ENCODE measurements around the gene ALK. TPM values are rescaled to one million over a fixed set of nuclear protein-coding genes. Genes with fewer than 3 reads are reported as not detected.
"Not testable (repeated sequence)": the region's sequence is repeated elsewhere in the genome, so short reads cannot be mapped to it uniquely, and the experiment has no call there.

Gene ALK
- total RNA-seq, 1 donor from 2014 or later = 0.16 TPM

GRCh38 chr2:29776406-29776805 lies 145.0 kb downstream of the ALK start:
- intact Hi-C loops (cut with DNase I) = no loop called here
- no peak for ATAC-seq (ENCODE audit: poor library complexity)

GRCh38 chr2:29775937-29776336 lies 145.4 kb downstream of the ALK start:
- DNase-seq = no peak
- no peak for ATAC-seq (ENCODE audit: poor library complexity)
- intact Hi-C loops (cut with DNase I) = no loop called here

More at GRCh38 chr2:29776406-29776805, 145.0 kb downstream of the ALK start:
- DNase-seq = no peak

GRCh38 chr2:29774624-29775023 lies 146.8 kb downstream of the ALK start:
- DNase-seq (no peak), ATAC-seq (ENCODE audit: poor library complexity) (no peak)
- intact Hi-C loops (cut with DNase I) = no loop called here

GRCh38 chr2:29770846-29771245 lies 150.5 kb downstream of the ALK start:
- intact Hi-C loops (cut with DNase I) = no loop called here
- DNase-seq = no peak
- no peak for ATAC-seq (ENCODE audit: poor library complexity)

GRCh38 chr2:29769847-29770246 lies 151.5 kb downstream of the ALK start:
- no peak for DNase-seq
- intact Hi-C loops (cut with DNase I) = no loop called here
- ATAC-seq (ENCODE audit: poor library complexity) = no peak

GRCh38 chr2:29767606-29768335 lies 153.6 kb downstream of the ALK start:
- ATAC-seq (ENCODE audit: poor library complexity) (no peak), DNase-seq (no peak)
- intact Hi-C loops (cut with DNase I) = no loop called here

GRCh38 chr2:29766191-29766590 lies 155.2 kb downstream of the ALK start:
- ATAC-seq (ENCODE audit: poor library complexity) (no peak), DNase-seq (no peak)
- intact Hi-C loops (cut with DNase I) = no loop called here

- no peak for ATAC-seq (ENCODE audit: poor library complexity)
- no peak for DNase-seq
- intact Hi-C loops (cut with DNase I) = no loop called here
These were observed 155.7 kb downstream of the ALK start for GRCh38 chr2:29765721-29766120.

- intact Hi-C loops (cut with DNase I) = no loop called here
- no peak for ATAC-seq (ENCODE audit: poor library complexity)
These were observed 158.0 kb downstream of the ALK start for GRCh38 chr2:29763371-29763770.

GRCh38 chr2:29762239-29762638 lies 159.1 kb downstream of the ALK start:
- intact Hi-C loops (cut with DNase I) = no loop called here
- ATAC-seq (ENCODE audit: poor library complexity) (no peak), DNase-seq (no peak)

More at GRCh38 chr2:29763371-29763770, 158.0 kb downstream of the ALK start:
- DNase-seq = no peak

GRCh38 chr2:29761278-29761677 lies 160.1 kb downstream of the ALK start:
- intact Hi-C loops (cut with DNase I) = no loop called here
- DNase-seq = no peak
- ATAC-seq (ENCODE audit: poor library complexity) = no peak

- ATAC-seq (ENCODE audit: poor library complexity) (no peak), DNase-seq (no peak)
- intact Hi-C loops (cut with DNase I) = no loop called here
These were observed 161.4 kb downstream of the ALK start for GRCh38 chr2:29760008-29760407.

GRCh38 chr2:29759360-29759759 lies 162.0 kb downstream of the ALK start:
- intact Hi-C loops (cut with DNase I) = no loop called here
- DNase-seq = no peak
- ATAC-seq (ENCODE audit: poor library complexity) = no peak

GRCh38 chr2:29755829-29756228 lies 165.6 kb downstream of the ALK start:
- intact Hi-C loops (cut with DNase I) = no loop called here
- no peak for ATAC-seq (ENCODE audit: poor library complexity)
- DNase-seq = no peak

- no peak for ATAC-seq (ENCODE audit: poor library complexity)
- intact Hi-C loops (cut with DNase I) = no loop called here
These were observed 166.2 kb downstream of the ALK start for GRCh38 chr2:29755233-29755632.

GRCh38 chr2:29753671-29754444 lies 167.5 kb downstream of the ALK start:
- ATAC-seq (ENCODE audit: poor library complexity) (no peak), DNase-seq (no peak)
- intact Hi-C loops (cut with DNase I) = no loop called here

More at GRCh38 chr2:29755233-29755632, 166.2 kb downstream of the ALK start:
- DNase-seq = no peak

- ATAC-seq (ENCODE audit: poor library complexity) (no peak), DNase-seq (no peak)
- intact Hi-C loops (cut with DNase I) = no loop called here
These were observed 170.0 kb downstream of the ALK start for GRCh38 chr2:29751390-29751789.

- intact Hi-C loops (cut with DNase I); DNase-seq; ATAC-seq (ENCODE audit: poor library complexity): not testable (repeated sequence)
These were observed 170.9 kb downstream of the ALK start for GRCh38 chr2:29750463-29750862.

GRCh38 chr2:29749843-29750242 lies 171.5 kb downstream of the ALK start:
- DNase-seq (no peak), ATAC-seq (ENCODE audit: poor library complexity) (no peak)
- intact Hi-C loops (cut with DNase I) = no loop called here

GRCh38 chr2:29749041-29749440 lies 172.3 kb downstream of the ALK start:
- intact Hi-C loops (cut with DNase I) = no loop called here
- no peak for ATAC-seq (ENCODE audit: poor library complexity)
- DNase-seq = no peak
